ENCODE data around the gene ZCCHC2. TPM values are rescaled to one million over a fixed set of nuclear protein-coding genes. Genes with fewer than 3 reads are reported as not detected.

Gene ZCCHC2
- total RNA-seq, 1 experiment from 2014 or later = 12.4 TPM

- no peak for TF ChIP-seq CTCF (conservative IDR thresholded peaks at IDR 0.05)
- no peaks in the 10 kb centered on the region for H3K79me1 ChIP-seq (ENCODE audit: insufficient read depth, low read depth, low read length, poor library complexity, severe bottlenecking)
- no peak overlapping the region for H2BK120ac ChIP-seq (ENCODE audit: low read depth, low read length, poor library complexity, severe bottlenecking)
- no peaks in the 10 kb centered on the region for H3K23me2 ChIP-seq (ENCODE audit: insufficient read length, low read depth, low read length, poor library complexity, severe bottlenecking)
- whole genome bisulfite sequencing (ENCODE audit: extremely low coverage, insufficient read length, low lambda C conversion rate) = no CpG with 5 or more reads among the region's 8 CpGs
- H3K4me1 ChIP-seq (ENCODE audit: insufficient read depth, low read length) = no peaks in the 10 kb centered on the region
- H4K20me1 ChIP-seq (ENCODE audit: control insufficient read depth, insufficient read depth, insufficient read length) = no peaks in the 10 kb centered on the region
- no peak overlapping the region for H3K23ac ChIP-seq (ENCODE audit: insufficient read length, low read depth, low read length)
- H4K8ac ChIP-seq (replicated peaks; ENCODE audit: insufficient read length, low read depth, low read length) = no peak overlapping the region
- no peaks in the 10 kb centered on the region; a peak in 1 of 5 replicates for H3K9me3 Mint-ChIP-seq
- no peaks in the 10 kb centered on the region for H3K9me3 ChIP-seq (ENCODE audit: control insufficient read depth, low read depth, low read length)
- no peaks in the 10 kb centered on the region; the same call in 1 of the 2 replicates for H3K27me3 Mint-ChIP-seq (ENCODE audit: low read depth)
- H2BK5ac ChIP-seq (ENCODE audit: insufficient read length, low read length) = no peak overlapping the region
- no peak overlapping the region for H3K27ac ChIP-seq (ENCODE audit: insufficient read length, low read depth, low read length)
- no peak overlapping the region for H3K4me3 Mint-ChIP-seq
- H3K36me3 Mint-ChIP-seq (ENCODE audit: insufficient read depth in 1 of 3, low read depth in 3 of 3) = no peaks in the 10 kb centered on the region; a peak in 1 of 7 replicates
- H3K4me2 ChIP-seq (ENCODE audit: insufficient read depth, insufficient read length, low read length) = no peak overlapping the region
- peaks cover 2 to 3% of the 10 kb centered on the region in 2 experiments; a peak in 1 of 4 replicates for H3K4me1 Mint-ChIP-seq
- no peak overlapping the region for H3K14ac ChIP-seq (ENCODE audit: insufficient read depth, low read length)
- no peak overlapping the region for H3K4ac ChIP-seq (ENCODE audit: low read depth, low read length)
- no peak overlapping the region for H3K18ac ChIP-seq (ENCODE audit: insufficient read length, low read depth, low read length)
- no peak overlapping the region for H3K56ac ChIP-seq (ENCODE audit: insufficient read length, low read depth, low read length)
- H3K79me2 ChIP-seq (ENCODE audit: insufficient read depth, low read length) = no peaks in the 10 kb centered on the region
- H2AK5ac ChIP-seq (ENCODE audit: insufficient read length, low read length) = no peak overlapping the region
- H3K9ac ChIP-seq (ENCODE audit: extremely low read depth, insufficient read length, low read length) = no peak overlapping the region
- H3K27ac Mint-ChIP-seq = no peak overlapping the region
- no peak overlapping the region for H4K5ac ChIP-seq (ENCODE audit: insufficient read length, low read depth, low read length)
- H2AFZ ChIP-seq (ENCODE audit: low read length) = no peak overlapping the region
- H2BK15ac ChIP-seq (ENCODE audit: low read depth, low read length) = no peak overlapping the region
- no peak for DNase-seq
- no peak overlapping the region for H4K91ac ChIP-seq (ENCODE audit: insufficient read length, low read depth, low read length)
- no peak overlapping the region for H3T11ph ChIP-seq (ENCODE audit: low read length)
- H2BK12ac ChIP-seq (ENCODE audit: insufficient read length, low read depth, low read length) = no peak overlapping the region
- no peaks in the 10 kb centered on the region for H3K27me3 ChIP-seq (ENCODE audit: insufficient read depth, low read length)
- no peak overlapping the region for H2BK20ac ChIP-seq (ENCODE audit: low read depth, low read length, poor library complexity, severe bottlenecking)
Measured at GRCh38 chr18:62505669-62506494, 16.9 kb upstream of the ZCCHC2 start.

All from H9 (cell line).